H1 (cell line): ENCODE results near the gene ARHGAP8. TPM values are rescaled to one million over a fixed set of nuclear protein-coding genes. Genes with fewer than 3 reads are reported as not detected.

Experiments
- EGR1 ChIP-seq: IDR thresholded peaks from 2 replicates; pipeline ENCODE4 v1.6.1; 2011; ENCODE audit warnings: low read depth, low read length, borderline replicate concordance
- RAD21 ChIP-seq, 2 experiments: IDR thresholded peaks in 1 of 2; conservative IDR thresholded peaks in 1 of 2; 2 replicates each; pipeline ENCODE4 v1.6.1; 2011; ENCODE audit warnings: low read depth in 2 of 2, low read length in 2 of 2, improper control_type of control experiment in 1 of 2, inconsistent platforms in 1 of 2, mild to moderate bottlenecking in 1 of 2, moderate library complexity in 1 of 2
- USF2 ChIP-seq: IDR thresholded peaks from 2 replicates; pipeline ENCODE4 v1.6.1; 2011; ENCODE audit warnings: low read length, improper control_type of control experiment
- polyA plus RNA-seq, 7 experiments: library from polyadenylated mRNA; depleted of rRNA in 3 of 7; stranded (reverse) in 5 of 7; unstranded in 2 of 7; fragments of >200 nt in 5 of 7; fragments of 200-250 nt in 2 of 7; gene quantifications; 1 replicate in 5 of 7; 2 replicates in 1 of 7; 4 replicates in 1 of 7; pipeline versions ENCODE4 v1.2.1 to v1.2.3, GENCODE V29; 2011 to 2013; ENCODE audit warnings: missing spikeins in 2 of 7, mixed read lengths in 2 of 7
- total RNA-seq: library from RNA; stranded (reverse); fragmentation: NEBNext Ultra II Directional; extraction: Animal tissue kit (Norgen Biotek cat#: 25700); gene quantifications from 2 replicates; pipeline ENCODE4 v1.2.1, GENCODE V29; 2021

The ARHGAP8 gene
- total and polyA plus RNA-seq, 2 of the 8 experiments (the other 6 are each of a cell fraction or from before 2014, with no cell fraction given), result 35.6 to 47.7 TPM

GRCh38 chr22:44845796-44846720 is 93.7 kb downstream of the ARHGAP8 start (continued):
- TF ChIP-seq RAD21 (IDR thresholded peaks at IDR 0.05 in 1 of 2, conservative IDR thresholded peaks at IDR 0.05 in 1 of 2; ENCODE audit: low read depth in 2 of 2, low read length in 2 of 2) (no peak), EGR1 (no peak), USF2 (no peak)
